LNCaP clone FGC (cell line): Measurements from ENCODE around the gene ASF1A.
"Not testable (repeated sequence)": the region's sequence is repeated elsewhere in the genome, so short reads cannot be mapped to it uniquely, and the experiment has no call there.

Source experiments
- DNase-seq: peaks from one replicate; pipeline ENCODE4 v3.0.0-alpha.2; 2011; ENCODE audit warnings: low read depth
- H3K4me3 ChIP-seq: 2 replicates; pipeline ENCODE4 v1.5.1; 2011; ENCODE audit warnings: mild to moderate bottlenecking, low read depth, low read length, control low read depth
- CTCF ChIP-seq: IDR thresholded peaks from 2 replicates; pipeline ENCODE4 v1.5.1; 2012; ENCODE audit warnings: mild to moderate bottlenecking; ENCODE audit not compliant: control insufficient read depth, insufficient read depth; ENCODE audit errors: extremely low read depth

ASF1A gene

GRCh38 chr6:118862443-118862842, 31.5 kb upstream of the ASF1A start:
- DNase-seq, result no peak
- no peak overlapping the region for H3K4me3 ChIP-seq
- no peak for TF ChIP-seq CTCF

- peak; percentile 81 for DNase-seq
- TF ChIP-seq CTCF, result no peak
Measured at GRCh38 chr6:118864341-118865099, 29.4 kb upstream of the ASF1A start.

GRCh38 chr6:118865100-118865391, 28.9 kb upstream of the ASF1A start:
- no peak for DNase-seq
- H3K4me3 ChIP-seq, result peak overlapping the region; percentile 35
- TF ChIP-seq CTCF, result no peak

More at GRCh38 chr6:118864341-118865099, 29.4 kb upstream of the ASF1A start:
- H3K4me3 ChIP-seq, result peak overlapping the region; percentile 35

- TF ChIP-seq CTCF, result no peak
- no peak overlapping the region for H3K4me3 ChIP-seq
- no peak for DNase-seq
Measured at GRCh38 chr6:118867181-118867580, 26.8 kb upstream of the ASF1A start.

- DNase-seq, H3K4me3 ChIP-seq: not testable (repeated sequence)
Measured at GRCh38 chr6:118868901-118869300, 25.1 kb upstream of the ASF1A start.

- DNase-seq, result no peak
- no peak for TF ChIP-seq CTCF
- H3K4me3 ChIP-seq, result no peak overlapping the region
Measured at GRCh38 chr6:118869350-118869749, 24.6 kb upstream of the ASF1A start.

- DNase-seq, result no peak
- TF ChIP-seq CTCF, result no peak
- no peak overlapping the region for H3K4me3 ChIP-seq
Measured at GRCh38 chr6:118869894-118870589, 23.9 kb upstream of the ASF1A start.
